Right atrium auricular region (tissue), 2 donors: ENCODE results near the gene SMG6. TPM values are rescaled to one million over a fixed set of nuclear protein-coding genes. Genes with fewer than 3 reads are reported as not detected.

Experiments used
- DNase-seq: peaks from one replicate; pipeline ENCODE4 v3.0.0-alpha.2; 2019; ENCODE audit warnings: low spot score
- H3K27ac ChIP-seq, 2 donors: fragments of 200-600 bp; sonication (generic); 1 replicate in 1 of 2; 2 replicates in 1 of 2; pipeline ENCODE4 v1.5.1; 2016 to 2019
- H3K27me3 ChIP-seq, 2 donors: fragments of 200-600 bp; sonication (generic); one replicate each; pipeline versions ENCODE4 v1.5.1 to v1.6.0; 2017 to 2019
- H3K36me3 ChIP-seq: fragments of 200-600 bp; sonication (generic); one replicate; pipeline ENCODE4 v1.5.1; 2016
- H3K4me1 ChIP-seq, 2 donors: fragments of 200-600 bp; sonication (generic); one replicate each; pipeline versions ENCODE4 v1.5.1 to v1.6.0; 2017 to 2019
- H3K4me3 ChIP-seq, 2 donors: fragments of 200-600 bp; sonication (generic); 1 replicate in 1 of 2; 2 replicates in 1 of 2; pipeline ENCODE4 v1.5.1; 2017 to 2019; ENCODE audit warnings: mild to moderate bottlenecking in 1 of 2, moderate library complexity in 1 of 2
- H3K9me3 ChIP-seq, 2 donors: fragments of 200-600 bp; sonication (generic); one replicate each; pipeline ENCODE4 v1.5.1; 2019
- CTCF ChIP-seq, 2 donors: fragments of 200-600 bp; sonication (generic); IDR thresholded peaks; one replicate each; pipeline ENCODE4 v1.5.1; 2019; ENCODE audit warnings: antibody characterized with exemption in 2 of 2
- total RNA-seq, 2 donors: library from RNA; depleted of rRNA; stranded (reverse); fragments of >200 nt; gene quantifications; one replicate each; pipeline ENCODE4 v1.1.0, GENCODE V29; 2016

Gene SMG6
- total RNA-seq, 2 donors from 2014 or later: 18.2 to 29.3 TPM

GRCh38 chr17:2113279-2113622, 190.3 kb downstream of the SMG6 start:
- Histone ChIP-seq H3K27ac (no peak overlapping the region), H3K27me3 (no peaks in the 10 kb centered on the region), H3K4me1 (no peaks in the 10 kb centered on the region), H3K4me3 (no peak overlapping the region), H3K36me3 (no peaks in the 10 kb centered on the region), H3K9me3 (no peaks in the 10 kb centered on the region)
- no peak for DNase-seq
- TF ChIP-seq CTCF (IDR thresholded peaks at IDR 0.05): no peak

- TF ChIP-seq CTCF (IDR thresholded peaks at IDR 0.05): no peak
- H3K27me3 ChIP-seq: no peaks in the 10 kb centered on the region
- H3K4me3 ChIP-seq: no peak overlapping the region
- no peaks in the 10 kb centered on the region for H3K9me3 ChIP-seq
- no peaks in the 10 kb centered on the region for H3K36me3 ChIP-seq
- DNase-seq: no peak
- H3K4me1 ChIP-seq: peaks cover 0 to 11% of the 10 kb centered on the region in 2 donors
- no peak overlapping the region for H3K27ac ChIP-seq
Observed at GRCh38 chr17:2111691-2112090, 191.9 kb downstream of the SMG6 start.

GRCh38 chr17:2110436-2110835, 193.1 kb downstream of the SMG6 start:
- H3K27ac ChIP-seq: no peak overlapping the region
- no peaks in the 10 kb centered on the region for H3K27me3 ChIP-seq
- TF ChIP-seq CTCF (IDR thresholded peaks at IDR 0.05): no peak

GRCh38 chr17:2108170-2108569, 195.4 kb downstream of the SMG6 start:
- H3K27me3 ChIP-seq: no peaks in the 10 kb centered on the region
- no peak for TF ChIP-seq CTCF (IDR thresholded peaks at IDR 0.05)
- peaks cover 0 to 22% of the 10 kb centered on the region in 2 donors for H3K4me1 ChIP-seq
- H3K9me3 ChIP-seq: no peaks in the 10 kb centered on the region
- no peak overlapping the region for H3K4me3 ChIP-seq
- H3K27ac ChIP-seq: peak overlapping the region in 1 of 2 donors; percentile 46
- no peak for DNase-seq
- no peaks in the 10 kb centered on the region for H3K36me3 ChIP-seq

More at GRCh38 chr17:2110436-2110835, 193.1 kb downstream of the SMG6 start:
- no peaks in the 10 kb centered on the region for H3K36me3 ChIP-seq
- DNase-seq: no peak
- no peak overlapping the region for H3K4me3 ChIP-seq
- H3K9me3 ChIP-seq: no peaks in the 10 kb centered on the region
- H3K4me1 ChIP-seq: peaks cover 0 to 22% of the 10 kb centered on the region in 2 donors

GRCh38 chr17:2107506-2107905, 196.1 kb downstream of the SMG6 start:
- Histone ChIP-seq H3K9me3 (no peaks in the 10 kb centered on the region), H3K4me3 (no peak overlapping the region), H3K36me3 (no peaks in the 10 kb centered on the region), H3K27me3 (no peaks in the 10 kb centered on the region), H3K4me1 (peaks cover 0 to 22% of the 10 kb centered on the region in 2 donors), H3K27ac (peak overlapping the region; percentile 19 to 46)
- no peak for DNase-seq
- TF ChIP-seq CTCF (IDR thresholded peaks at IDR 0.05): no peak

- Histone ChIP-seq H3K4me3 (no peak overlapping the region), H3K27me3 (no peaks in the 10 kb centered on the region), H3K36me3 (no peaks in the 10 kb centered on the region), H3K27ac (peak overlapping the region; percentile 19 to 46), H3K9me3 (no peaks in the 10 kb centered on the region), H3K4me1 (peaks cover 0 to 22% of the 10 kb centered on the region in 2 donors)
- DNase-seq: no peak
- no peak for TF ChIP-seq CTCF (IDR thresholded peaks at IDR 0.05)
Observed at GRCh38 chr17:2107050-2107449, 196.5 kb downstream of the SMG6 start.
